ENCODE data around the gene ZP1.

Gene ZP1

DNA sequence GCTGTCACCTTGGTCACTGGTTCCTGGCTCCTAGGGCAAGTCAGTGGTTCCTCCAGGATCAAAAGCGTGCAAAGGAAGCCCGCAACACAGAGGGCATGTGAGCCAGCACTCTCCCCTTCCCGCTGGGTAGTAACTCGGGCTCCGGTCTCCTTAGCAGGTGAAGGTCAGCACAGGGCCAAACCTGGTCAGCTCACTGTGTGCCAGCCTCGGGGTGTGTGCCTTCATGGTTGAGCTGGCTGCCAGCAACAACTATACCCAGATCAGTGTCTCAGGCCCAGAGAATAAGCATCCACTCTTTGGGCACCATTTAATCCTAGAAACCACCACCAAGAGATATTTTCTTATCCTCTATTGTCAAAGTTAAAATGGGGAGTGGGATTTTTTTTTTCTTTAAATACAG lies 41.6 kb upstream of the ZP1 start:
- Histone ChIP-seq H3K9me3 (no peaks in the 10 kb centered on the region), H3K4me1 (ENCODE audit: control insufficient read depth in 1 of 2, insufficient read depth in 1 of 2, low read depth in 1 of 2, low read length in 1 of 2) (no peaks in the 10 kb centered on the region), H3K4me3 (ENCODE audit: low read depth in 1 of 2, low read length in 1 of 2) (no peak overlapping the region), H3K36me3 (no peaks in the 10 kb centered on the region), H3K27ac (no peak overlapping the region), H3K27me3 (peaks cover 5% of the 10 kb centered on the region)
- TF ChIP-seq, protein P1, sequence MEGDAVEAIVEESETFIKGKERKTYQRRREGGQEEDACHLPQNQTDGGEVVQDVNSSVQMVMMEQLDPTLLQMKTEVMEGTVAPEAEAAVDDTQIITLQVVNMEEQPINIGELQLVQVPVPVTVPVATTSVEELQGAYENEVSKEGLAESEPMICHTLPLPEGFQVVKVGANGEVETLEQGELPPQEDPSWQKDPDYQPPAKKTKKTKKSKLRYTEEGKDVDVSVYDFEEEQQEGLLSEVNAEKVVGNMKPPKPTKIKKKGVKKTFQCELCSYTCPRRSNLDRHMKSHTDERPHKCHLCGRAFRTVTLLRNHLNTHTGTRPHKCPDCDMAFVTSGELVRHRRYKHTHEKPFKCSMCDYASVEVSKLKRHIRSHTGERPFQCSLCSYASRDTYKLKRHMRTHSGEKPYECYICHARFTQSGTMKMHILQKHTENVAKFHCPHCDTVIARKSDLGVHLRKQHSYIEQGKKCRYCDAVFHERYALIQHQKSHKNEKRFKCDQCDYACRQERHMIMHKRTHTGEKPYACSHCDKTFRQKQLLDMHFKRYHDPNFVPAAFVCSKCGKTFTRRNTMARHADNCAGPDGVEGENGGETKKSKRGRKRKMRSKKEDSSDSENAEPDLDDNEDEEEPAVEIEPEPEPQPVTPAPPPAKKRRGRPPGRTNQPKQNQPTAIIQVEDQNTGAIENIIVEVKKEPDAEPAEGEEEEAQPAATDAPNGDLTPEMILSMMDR (IDR thresholded peaks at IDR 0.05): no peak

DNA sequence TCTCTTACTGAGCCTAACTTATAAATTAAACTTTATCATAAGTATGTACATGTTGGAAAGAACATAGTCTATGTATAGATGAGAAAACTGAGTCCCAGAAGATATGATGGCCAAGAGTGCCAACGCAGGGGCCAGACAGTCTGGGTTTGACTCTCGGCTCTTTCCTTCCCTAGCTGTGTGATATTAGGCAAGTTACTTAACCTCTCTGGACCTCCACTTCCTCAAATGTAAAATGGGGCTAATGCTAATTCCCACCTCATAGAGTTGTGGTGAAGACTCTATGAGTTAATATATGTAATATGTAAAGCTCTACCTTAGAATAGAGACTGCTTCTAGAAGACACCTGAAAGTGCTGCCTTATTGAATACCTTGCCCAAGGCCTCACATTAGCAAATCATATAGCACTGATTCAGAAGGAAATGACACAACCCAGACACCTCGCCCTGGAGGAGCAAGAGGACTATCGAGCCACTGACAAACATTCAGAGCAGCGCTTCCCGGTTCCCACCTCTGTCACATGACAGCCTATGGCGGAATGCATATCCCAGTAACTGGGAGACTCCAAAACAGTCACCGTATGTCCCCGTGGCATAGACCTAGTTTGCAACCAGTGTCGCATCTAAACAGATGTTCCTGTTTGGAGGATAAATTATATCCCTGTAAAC lies 36.7 kb upstream of the ZP1 start:
- Histone ChIP-seq H3K4me1 (ENCODE audit: control insufficient read depth in 1 of 2, insufficient read depth in 1 of 2, low read depth in 1 of 2, low read length in 1 of 2) (no peaks in the 10 kb centered on the region), H3K4me3 (ENCODE audit: low read depth in 1 of 2, low read length in 1 of 2) (no peak overlapping the region), H3K9me3 (no peaks in the 10 kb centered on the region), H3K27me3 (peaks cover 20% of the 10 kb centered on the region), H3K27ac (no peak overlapping the region), H3K36me3 (no peaks in the 10 kb centered on the region)
- TF ChIP-seq, protein P1 (IDR thresholded peaks at IDR 0.05): no peak

DNA sequence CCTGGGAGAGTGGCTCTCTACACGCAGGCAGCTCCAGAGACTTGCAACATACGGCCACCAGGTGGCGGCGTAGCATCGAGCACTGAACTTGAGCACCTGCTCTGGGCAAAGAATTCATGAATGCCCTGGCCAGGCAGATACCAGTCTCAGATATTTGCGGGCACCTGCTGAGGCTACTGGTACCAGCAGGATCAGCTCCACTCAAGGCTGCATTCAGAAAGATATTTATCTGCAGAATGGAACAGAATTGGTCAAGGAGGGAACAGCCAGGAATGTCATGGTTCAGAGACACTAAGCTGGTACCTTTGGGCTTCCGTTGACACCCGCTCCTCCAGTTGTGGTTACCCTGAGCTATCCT lies 36.2 kb upstream of the ZP1 start:
- H3K27me3 ChIP-seq: peaks cover 20% of the 10 kb centered on the region
- H3K9me3 ChIP-seq: no peaks in the 10 kb centered on the region
- H3K36me3 ChIP-seq: no peaks in the 10 kb centered on the region
- no peak overlapping the region for H3K4me3 ChIP-seq (ENCODE audit: low read depth in 1 of 2, low read length in 1 of 2)
- TF ChIP-seq, protein P1 (IDR thresholded peaks at IDR 0.05): peak; percentile 76
- no peak overlapping the region for H3K27ac ChIP-seq
- no peaks in the 10 kb centered on the region for H3K4me1 ChIP-seq (ENCODE audit: control insufficient read depth in 1 of 2, insufficient read depth in 1 of 2, low read depth in 1 of 2, low read length in 1 of 2)

DNA sequence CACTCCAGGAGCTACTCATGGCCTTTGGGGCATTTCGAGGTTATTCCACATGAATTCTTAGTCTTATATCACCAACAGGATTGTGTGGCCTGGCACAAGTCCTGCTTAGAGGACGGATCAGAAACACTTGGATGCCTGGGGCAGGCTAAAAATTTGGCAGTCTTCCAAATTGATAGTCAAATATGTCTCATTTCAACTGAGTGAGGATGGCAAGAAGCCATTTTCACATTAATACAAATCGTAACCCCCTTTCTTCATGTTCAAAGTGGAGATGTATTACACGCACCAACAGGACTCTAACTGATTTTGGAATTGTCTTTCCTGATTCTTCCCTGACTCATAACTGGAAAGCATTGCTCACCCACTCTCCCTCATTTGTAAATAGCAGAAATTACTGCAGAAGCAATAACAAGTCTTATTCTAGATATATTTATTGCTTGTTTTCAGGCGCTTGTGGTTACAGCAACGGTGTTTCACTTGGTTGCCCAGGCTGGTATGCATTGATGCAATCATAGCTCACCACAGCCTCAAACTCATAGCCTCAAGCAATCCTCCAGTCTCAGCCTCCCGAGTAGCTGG lies 35.8 kb upstream of the ZP1 start:
- no peak overlapping the region for H3K27ac ChIP-seq
- H3K27me3 ChIP-seq: peaks cover 20% of the 10 kb centered on the region
- H3K36me3 ChIP-seq: no peaks in the 10 kb centered on the region
- TF ChIP-seq, protein P1 (IDR thresholded peaks at IDR 0.05): no peak
- no peak overlapping the region for H3K4me3 ChIP-seq (ENCODE audit: low read depth in 1 of 2, low read length in 1 of 2)
- no peaks in the 10 kb centered on the region for H3K9me3 ChIP-seq
- H3K4me1 ChIP-seq (ENCODE audit: control insufficient read depth in 1 of 2, insufficient read depth in 1 of 2, low read depth in 1 of 2, low read length in 1 of 2): no peaks in the 10 kb centered on the region

DNA sequence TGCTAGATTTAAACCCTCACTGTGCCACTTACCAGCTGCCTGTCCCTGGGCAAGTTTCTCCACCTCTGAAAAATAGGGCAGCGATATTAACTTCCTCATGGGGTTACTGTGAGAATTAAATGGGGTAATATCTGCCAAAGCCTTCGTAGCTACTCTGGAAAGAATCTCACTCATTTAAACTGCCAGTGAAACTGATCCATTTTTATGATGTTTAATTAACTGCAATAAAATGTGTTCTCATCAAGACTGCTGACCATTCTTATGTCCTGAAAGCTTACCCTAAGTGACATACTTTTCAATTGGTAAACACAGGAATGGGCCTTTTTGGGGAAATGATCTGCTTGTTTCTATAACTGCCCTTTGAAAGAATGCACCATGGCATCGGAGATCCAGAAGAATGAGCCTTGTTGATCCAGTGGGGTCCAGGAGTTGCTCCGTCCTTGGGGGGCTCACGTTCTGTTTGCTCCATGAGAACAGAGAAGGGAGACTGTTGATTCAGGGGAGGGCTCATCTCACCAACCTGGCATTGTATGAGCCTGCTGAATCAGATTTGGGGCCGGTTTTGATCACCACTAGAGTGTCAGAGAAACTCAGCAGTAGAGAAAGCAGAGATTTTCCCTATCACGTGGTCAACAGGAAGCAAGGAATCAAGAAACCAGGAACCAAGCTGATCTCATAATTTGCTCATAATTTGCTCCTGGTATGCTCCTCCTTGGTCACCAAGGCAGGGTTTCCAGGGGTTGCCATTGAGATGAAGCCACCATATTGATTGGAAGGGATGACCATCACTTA lies 32.4 kb upstream of the ZP1 start:
- H3K27me3 ChIP-seq: peaks cover 20% of the 10 kb centered on the region
- H3K9me3 ChIP-seq: no peaks in the 10 kb centered on the region
- no peak overlapping the region for H3K27ac ChIP-seq
- no peaks in the 10 kb centered on the region for H3K4me1 ChIP-seq (ENCODE audit: control insufficient read depth in 1 of 2, insufficient read depth in 1 of 2, low read depth in 1 of 2, low read length in 1 of 2)
- TF ChIP-seq, protein P1 (IDR thresholded peaks at IDR 0.05): no peak
- no peaks in the 10 kb centered on the region for H3K36me3 ChIP-seq
- no peak overlapping the region for H3K4me3 ChIP-seq (ENCODE audit: low read depth in 1 of 2, low read length in 1 of 2)

Data from neutrophil (primary cell).